Diencephalon (tissue), 1 donor: ENCODE data around the gene SLFN13. TPM values are rescaled to one million over a fixed set of nuclear protein-coding genes. Genes with fewer than 3 reads are reported as not detected.

Experiments used
- small RNA-seq: library from RNA; depleted of rRNA; stranded (forward); fragments of <200 nt; gene quantifications from one replicate; pipeline ENCODE3, GENCODE V24; 2014
- total RNA-seq: library from RNA; depleted of rRNA; stranded (reverse); fragments of >200 nt; gene quantifications from one replicate; pipeline ENCODE4 v1.2.3, GENCODE V29; 2014

SLFN13 gene, protein sequence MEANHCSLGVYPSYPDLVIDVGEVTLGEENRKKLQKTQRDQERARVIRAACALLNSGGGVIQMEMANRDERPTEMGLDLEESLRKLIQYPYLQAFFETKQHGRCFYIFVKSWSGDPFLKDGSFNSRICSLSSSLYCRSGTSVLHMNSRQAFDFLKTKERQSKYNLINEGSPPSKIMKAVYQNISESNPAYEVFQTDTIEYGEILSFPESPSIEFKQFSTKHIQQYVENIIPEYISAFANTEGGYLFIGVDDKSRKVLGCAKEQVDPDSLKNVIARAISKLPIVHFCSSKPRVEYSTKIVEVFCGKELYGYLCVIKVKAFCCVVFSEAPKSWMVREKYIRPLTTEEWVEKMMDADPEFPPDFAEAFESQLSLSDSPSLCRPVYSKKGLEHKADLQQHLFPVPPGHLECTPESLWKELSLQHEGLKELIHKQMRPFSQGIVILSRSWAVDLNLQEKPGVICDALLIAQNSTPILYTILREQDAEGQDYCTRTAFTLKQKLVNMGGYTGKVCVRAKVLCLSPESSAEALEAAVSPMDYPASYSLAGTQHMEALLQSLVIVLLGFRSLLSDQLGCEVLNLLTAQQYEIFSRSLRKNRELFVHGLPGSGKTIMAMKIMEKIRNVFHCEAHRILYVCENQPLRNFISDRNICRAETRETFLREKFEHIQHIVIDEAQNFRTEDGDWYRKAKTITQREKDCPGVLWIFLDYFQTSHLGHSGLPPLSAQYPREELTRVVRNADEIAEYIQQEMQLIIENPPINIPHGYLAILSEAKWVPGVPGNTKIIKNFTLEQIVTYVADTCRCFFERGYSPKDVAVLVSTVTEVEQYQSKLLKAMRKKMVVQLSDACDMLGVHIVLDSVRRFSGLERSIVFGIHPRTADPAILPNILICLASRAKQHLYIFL
- total RNA-seq, result 1.4 TPM

DNA sequence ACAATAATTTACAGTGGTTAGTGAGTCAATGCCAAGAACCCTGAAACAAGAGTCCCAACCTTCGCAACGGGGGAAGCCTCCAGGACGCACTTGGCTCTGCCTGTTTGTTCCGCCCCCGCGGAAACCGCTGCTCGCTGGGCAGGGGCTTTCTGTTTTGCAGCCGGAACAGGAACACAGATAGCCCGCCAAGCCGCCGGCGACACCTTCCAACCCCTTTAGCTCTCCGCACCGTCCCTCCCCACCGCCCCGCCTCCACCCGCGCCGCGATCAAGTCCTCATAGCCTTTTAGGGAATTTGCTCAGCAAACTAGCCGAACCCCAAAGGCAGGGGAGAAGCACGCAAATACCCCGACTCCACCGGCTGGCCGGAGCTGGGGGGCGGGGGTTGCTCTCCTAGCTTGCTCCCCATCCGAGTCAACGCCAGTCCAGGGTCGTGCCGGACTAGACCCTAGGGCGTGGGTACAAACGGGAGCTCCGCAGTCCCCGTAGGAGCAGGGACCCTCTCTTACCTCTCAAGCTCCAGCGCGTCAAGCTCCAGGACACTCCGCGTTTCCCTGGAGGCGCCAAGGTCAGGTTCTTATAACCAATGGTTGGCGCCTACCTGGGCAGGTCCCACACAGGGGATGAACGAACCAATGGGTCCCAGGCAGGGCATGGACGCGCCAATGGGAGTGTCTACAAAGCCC is at the start of gene SLFN13:
Gene SLFN13 (minus strand): TSS at position 553 of the 685 bp plus-strand sequence. CDS start 3,086 bp downstream, outside the sequence.

DNA sequence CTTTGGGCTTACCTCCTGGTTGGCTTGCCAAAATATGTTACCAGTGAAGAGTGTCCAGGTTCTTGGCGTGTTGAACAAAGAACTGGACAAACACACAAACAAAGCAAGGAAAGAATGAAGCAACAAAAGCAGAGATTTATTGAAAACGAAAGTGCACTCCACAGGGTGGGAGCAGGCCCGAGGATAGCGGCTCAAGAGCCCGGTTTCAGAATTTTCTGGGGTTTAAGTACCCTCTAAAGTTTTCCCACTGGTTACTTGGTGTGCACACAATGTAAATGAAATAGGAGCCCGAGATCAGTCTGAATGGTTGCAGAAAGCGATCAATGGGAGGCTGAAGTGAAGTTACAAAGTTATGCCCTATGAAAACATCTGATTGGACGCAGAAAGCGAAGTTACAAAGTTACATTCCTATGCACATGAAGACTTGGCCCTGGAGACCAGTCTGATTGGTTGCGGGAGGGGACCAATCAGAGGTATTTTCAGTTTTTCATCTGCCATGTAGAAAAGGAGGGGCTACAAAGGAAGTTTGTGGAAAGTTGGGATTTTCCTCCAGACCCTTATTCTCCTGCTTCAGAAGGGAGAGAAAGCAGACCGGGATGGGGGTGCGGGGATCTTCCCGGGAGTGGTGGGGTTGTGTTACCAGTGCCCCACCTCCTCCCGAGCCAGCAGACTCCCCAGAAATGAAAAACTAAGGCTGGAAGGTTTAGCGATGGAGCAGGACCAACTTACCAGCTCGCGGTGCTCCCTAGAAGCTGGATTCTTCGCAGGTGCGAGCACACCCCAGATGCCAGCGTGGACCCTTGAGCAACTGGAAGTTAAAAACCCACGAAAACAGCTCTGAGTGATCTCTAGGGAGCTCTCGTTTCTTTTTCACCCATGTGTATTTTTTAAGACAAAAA is 16.1 kb downstream of the SLFN13 start, which contains the start of gene SLFN12:
Gene SLFN12 (minus strand): TSS at position 325 of the 899 bp plus-strand sequence. CDS start 9,472 bp downstream, outside the sequence.

Small RNA genes within 50 kb of the gene (small RNA-seq; reads per million reads assigned to genes)
- gene AC060766.5, result not detected

Other genes starting within 250 kb of the SLFN13 start
- 9.9 TPM for gene SLFN5, start 205.7 kb downstream of the SLFN13 start, total RNA-seq
- 7.8 TPM for gene SLFN11, start 75.1 kb downstream of the SLFN13 start, total RNA-seq
- gene SLFN12, start 16.3 kb downstream of the SLFN13 start, total RNA-seq, result 8.8 TPM
- gene SLFN12L, start 88.9 kb upstream of the SLFN13 start, total RNA-seq, result 0.46 TPM
- gene SLFN14, start 112.1 kb upstream of the SLFN13 start, total RNA-seq, result 0.23 TPM
- gene PEX12, start 129.8 kb upstream of the SLFN13 start, total RNA-seq, result 7.2 TPM
- 287 TPM for gene AP2B1, start 138.6 kb upstream of the SLFN13 start, total RNA-seq